GM21423 (cell line): ENCODE data around the gene TRPM8.
"Not testable (repeated sequence)": the region's sequence is repeated elsewhere in the genome, so short reads cannot be mapped to it uniquely, and the experiment has no call there.

Source experiments
- ATAC-seq: cut with Tn5 transposase; IDR thresholded peaks from one replicate; pipeline ENCODE4 v1.9.1; 2021; ENCODE audit warnings: mild to moderate bottlenecking, moderate library complexity; ENCODE audit not compliant: unreplicated experiment

TRPM8 gene

GRCh38 chr2:233917116-233917515, at the start of gene TRPM8:
TSS of gene TRPM8 (plus strand) at chr2:233917373. CDS start at chr2:233926538, 9,165 bp downstream.
- no peak for ATAC-seq

- peak; percentile 78 for ATAC-seq
Measured at GRCh38 chr2:233867993-233868532, 49.1 kb upstream of the TRPM8 start, which contains the start of gene MSL3B. TSS of gene MSL3B (minus strand) at chr2:233868386.

GRCh38 chr2:233871432-233871831, 45.7 kb upstream of the TRPM8 start:
- no peak for ATAC-seq

GRCh38 chr2:233872125-233872524, 45.0 kb upstream of the TRPM8 start:
- not testable (repeated sequence) for ATAC-seq

DNA sequence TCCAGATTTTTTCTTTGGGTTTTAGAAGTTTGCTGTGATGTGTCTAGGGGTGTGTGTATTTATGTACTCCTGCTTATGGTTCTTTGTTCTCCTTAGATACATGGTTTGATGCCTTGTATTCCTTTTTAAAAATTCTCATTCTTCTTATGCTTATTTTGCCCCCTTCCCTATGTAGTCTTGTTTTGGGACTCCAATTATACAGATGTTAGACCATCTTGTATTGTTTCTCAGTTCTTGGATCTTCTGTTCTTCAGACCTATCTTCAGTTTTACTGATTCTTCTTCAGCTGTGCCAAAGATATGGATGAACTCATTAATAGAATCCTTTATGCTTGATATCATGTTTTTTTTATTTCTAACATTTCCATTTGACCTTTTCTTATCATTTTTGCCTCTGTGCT, 34.8 kb upstream of the TRPM8 start:
- no peak for ATAC-seq

GRCh38 chr2:233892793-233893192, 24.4 kb upstream of the TRPM8 start:
- ATAC-seq, result no peak

GRCh38 chr2:233896253-233896652, 20.9 kb upstream of the TRPM8 start:
- not testable (repeated sequence) for ATAC-seq

- ATAC-seq, result no peak
Measured at GRCh38 chr2:233901367-233901766, 15.8 kb upstream of the TRPM8 start.

DNA sequence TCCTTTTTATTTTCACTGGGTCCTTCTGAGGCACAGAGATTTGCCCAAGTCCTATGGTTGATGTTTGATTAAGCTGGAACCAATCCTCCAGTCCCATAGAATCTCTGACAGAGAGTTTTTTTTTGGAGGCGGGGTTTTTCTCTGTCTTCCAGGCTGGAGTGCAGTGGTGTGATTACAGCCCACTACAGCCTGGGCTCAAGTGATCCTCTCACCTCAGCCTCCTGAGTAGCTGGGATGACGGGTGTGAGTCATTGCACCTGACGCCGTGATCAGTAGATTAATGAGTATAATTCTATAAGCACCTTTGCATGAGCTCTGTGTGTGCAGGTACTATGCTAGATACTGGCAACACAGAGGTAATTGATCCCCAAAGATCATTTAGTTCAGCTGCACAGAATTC, 15.3 kb upstream of the TRPM8 start:
- no peak for ATAC-seq

DNA sequence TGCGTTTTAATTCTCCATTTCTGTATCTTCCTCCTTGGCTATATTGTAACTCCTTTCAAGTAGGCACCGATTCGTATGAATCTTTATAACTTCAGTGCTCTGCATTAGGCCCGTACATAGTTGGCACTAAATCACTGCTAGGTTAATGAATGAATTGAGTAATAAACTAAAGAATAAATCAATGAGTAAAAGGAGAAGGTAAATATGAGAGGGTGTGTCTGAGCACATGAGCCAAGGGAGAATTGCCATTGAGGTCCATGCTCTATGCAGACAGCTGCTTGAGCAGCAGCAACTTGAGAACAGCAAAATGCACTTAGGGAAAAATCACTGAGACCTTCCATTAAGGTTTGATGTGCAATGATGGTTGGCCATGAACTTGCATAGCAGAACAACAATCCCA, 11.2 kb upstream of the TRPM8 start:
- ATAC-seq, result no peak

DNA sequence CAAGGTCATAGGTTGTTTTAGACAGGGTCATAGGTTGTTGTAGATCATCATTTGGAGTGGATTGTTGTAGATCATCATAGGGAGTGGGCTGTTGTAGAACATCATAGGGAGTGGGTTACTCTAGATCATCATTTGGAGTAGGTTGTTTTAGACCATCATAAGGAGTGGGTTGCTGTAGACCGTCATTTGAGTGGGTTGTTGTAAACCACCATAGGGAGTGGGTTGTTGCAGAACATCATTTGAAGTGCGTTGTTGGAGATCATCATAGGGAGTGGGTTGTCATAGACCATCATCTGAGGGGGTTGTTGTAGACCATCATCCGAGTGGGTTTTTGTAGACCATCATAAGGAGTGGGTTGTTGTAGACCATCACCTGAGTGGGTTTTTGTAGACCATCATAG, 9.5 kb upstream of the TRPM8 start:
- no peak for ATAC-seq

GRCh38 chr2:233912691-233913423, 4.3 kb upstream of the TRPM8 start:
- no peak for ATAC-seq

- ATAC-seq, result no peak
Measured at GRCh38 chr2:233915128-233915527, 2.0 kb upstream of the TRPM8 start.

DNA sequence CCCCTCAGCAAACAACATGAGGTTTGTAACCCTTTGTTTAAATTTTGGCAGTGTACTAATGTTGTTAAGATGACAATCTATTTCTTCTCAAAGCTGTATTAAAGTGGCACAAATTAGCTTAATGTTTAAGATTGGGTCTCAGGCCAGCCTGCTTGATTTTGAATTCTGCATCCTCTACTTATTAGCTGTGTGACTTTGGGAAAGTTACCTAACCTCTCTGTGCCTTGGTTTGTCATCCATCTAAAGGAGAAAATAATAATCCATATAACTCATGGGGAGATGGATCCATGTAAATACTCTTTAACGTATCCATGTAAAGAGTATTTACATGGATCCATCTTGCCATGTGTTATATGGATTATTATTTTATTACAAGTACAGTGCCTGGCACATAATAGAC, 2.1 kb downstream of the TRPM8 start:
- ATAC-seq, result no peak

DNA sequence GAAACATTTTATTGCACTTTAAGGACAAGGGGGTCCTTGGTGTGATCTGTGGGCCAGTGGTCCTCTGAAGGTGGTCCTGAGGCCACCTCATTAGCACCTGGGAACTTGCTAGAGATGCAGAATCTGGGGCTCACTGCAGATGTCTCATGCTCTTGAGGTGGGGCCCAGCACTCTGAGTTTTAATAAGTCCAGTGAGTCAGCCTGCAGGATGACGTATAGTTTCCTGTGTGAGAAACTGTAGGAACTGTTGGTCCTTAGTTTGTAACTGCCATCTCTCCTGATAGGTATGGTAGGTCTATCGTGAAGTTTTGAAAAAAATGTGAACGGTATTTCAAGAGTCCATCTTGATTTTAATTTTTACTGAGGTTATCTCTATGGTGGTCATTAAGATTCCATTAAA, 2.8 kb downstream of the TRPM8 start:
- ATAC-seq, result no peak

GRCh38 chr2:233922471-233922870, 5.3 kb downstream of the TRPM8 start:
- no peak for ATAC-seq

DNA sequence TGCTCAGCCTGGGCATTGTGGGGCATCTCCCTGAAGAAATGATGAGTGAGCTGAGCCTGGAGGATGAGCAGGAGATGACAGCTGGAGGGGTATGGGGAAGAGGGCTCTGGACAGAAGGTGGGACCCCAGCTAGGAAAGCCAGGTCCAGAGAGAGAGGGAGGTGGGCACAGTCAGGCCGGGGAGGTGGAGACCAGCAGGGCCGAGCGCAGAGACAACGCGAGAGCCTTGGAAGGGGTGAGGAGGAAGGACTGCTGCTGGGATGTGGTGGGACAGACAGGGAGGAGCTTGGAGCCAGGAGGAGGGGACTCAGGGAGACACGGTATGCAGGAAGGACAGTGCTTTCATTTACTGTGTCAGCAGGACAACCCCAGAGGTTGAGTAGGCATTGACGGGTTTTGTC, 8.2 kb downstream of the TRPM8 start:
- no peak for ATAC-seq

DNA sequence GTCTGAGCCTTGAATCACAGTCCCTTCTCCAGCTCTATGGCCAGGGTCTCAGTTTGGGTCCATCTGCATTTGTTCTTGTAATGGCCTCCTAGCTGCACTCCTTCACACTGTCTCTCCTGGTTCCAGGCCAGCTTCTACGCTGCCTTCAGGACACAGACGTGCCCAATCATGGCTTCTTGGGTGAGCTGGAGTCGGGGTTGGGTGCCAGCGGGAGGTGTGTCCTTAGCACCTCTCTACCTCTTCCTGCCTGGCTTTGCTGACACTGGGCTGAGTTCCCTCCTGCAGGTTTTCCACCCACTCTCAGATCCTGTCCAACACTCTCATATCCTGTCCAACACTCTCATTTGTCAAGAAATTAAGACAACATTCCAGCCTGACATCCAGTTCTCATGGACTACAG, 9.6 kb downstream of the TRPM8 start:
- no peak for ATAC-seq

DNA sequence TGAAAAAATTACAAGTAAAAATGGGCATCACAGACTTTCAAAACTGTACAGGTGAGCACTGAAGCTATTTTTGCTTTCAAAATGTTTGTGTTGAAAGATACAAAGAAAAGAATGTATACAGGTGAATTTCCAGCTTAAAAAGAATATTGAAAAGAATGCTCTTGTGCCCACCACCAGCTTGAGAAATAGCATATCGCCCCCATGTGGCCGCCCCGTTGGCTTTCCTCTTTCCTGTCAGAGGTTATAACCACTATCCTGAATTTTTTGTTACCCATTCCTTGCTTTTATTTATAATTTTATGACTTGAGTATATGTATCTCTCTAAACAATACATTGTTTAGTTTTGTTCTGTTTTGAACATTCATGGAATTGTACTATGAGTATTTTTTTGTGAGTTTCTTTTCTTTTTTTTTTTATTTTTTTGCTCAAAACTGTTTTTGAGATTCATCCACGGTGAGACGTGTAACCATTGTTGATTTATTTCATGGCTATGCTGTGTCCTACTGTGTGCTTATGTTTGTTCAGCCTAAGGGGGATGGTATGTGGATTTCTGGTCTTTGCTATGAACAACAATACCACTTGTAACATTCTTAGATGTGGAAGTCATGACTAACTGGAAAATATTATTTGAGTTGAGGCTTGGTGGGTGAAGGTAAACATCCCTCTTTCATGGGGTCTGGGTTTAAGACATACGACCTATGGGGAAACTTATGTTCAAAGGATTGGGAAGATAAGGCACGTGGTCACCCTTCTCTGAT, 11.6 kb downstream of the TRPM8 start:
- ATAC-seq, result no peak

DNA sequence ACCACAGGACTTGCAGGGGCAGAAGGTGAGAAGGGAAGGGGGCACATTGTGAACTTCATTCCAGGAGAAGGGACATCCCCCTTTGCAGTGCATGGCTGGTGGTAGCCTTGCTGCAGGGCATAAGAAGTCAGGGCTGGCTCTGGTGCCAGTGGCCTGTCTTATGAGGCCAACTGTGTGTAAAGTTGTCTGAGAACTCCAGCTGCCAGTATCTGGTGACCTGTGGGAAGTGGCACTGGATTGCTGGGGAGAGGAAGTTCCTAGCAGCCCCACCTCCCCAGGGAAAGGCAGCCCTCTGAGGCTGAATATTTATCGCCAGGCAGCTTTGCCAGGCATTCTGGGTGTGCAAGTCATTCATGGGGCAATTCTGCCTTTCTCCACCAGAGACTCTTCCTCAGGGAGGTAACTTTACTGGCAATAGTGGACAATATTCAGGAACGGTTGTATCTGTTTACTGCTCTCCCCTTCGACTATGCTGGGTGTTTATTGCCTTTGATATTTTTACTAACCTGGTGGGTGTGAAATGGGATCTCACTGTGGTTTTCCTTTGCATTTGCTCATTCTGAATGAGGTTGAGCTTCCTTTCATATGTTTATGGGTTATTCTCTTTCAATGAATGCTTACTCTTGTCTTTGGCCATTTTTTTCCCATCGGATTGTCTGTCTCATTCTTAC, 12.3 kb downstream of the TRPM8 start:
- ATAC-seq, result no peak

- ATAC-seq, result no peak
Measured at GRCh38 chr2:233934524-233934923, 17.4 kb downstream of the TRPM8 start.

- no peak for ATAC-seq
Measured at GRCh38 chr2:233935426-233935825, 18.3 kb downstream of the TRPM8 start.
